AG08395 (cell line): ENCODE data around the gene WIPF2.
"Not testable (repeated sequence)": the region's sequence is repeated elsewhere in the genome, so short reads cannot be mapped to it uniquely, and the experiment has no call there.

Experiments used
- DNase-seq: peaks from one replicate; pipeline ENCODE4 v3.0.0; 2012; ENCODE audit warnings: mixed read lengths, low spot score

WIPF2 gene

GRCh38 chr17:40298726-40299125, 79.6 kb downstream of the WIPF2 start:
- DNase-seq: peak; percentile 71

GRCh38 chr17:40299159-40299757, 80.2 kb downstream of the WIPF2 start:
- not testable (repeated sequence) for DNase-seq

- no peak for DNase-seq
Measured at GRCh38 chr17:40301315-40301714, 82.2 kb downstream of the WIPF2 start.

GRCh38 chr17:40303009-40303657, 84.0 kb downstream of the WIPF2 start:
- peak; percentile 65 for DNase-seq

- DNase-seq: peak; percentile 74
Measured at GRCh38 chr17:40303708-40304551, 84.8 kb downstream of the WIPF2 start.

DNA sequence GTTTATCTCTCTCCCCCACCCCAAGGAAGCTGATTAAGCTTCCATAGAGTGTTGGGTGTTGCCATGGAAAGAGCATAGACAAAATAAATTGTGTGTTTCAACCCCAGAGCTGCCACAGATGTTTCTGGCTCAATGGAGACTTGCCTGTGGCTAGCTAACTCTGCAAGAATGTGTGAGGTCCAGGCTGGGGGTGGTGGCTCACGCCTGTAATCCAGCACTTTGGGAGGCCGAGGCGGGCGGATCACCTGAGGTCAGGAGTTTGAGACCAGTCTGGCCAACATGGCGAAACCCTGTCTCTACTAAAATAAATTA, 85.4 kb downstream of the WIPF2 start:
- peak; percentile 86 for DNase-seq

GRCh38 chr17:40304866-40305265, 85.8 kb downstream of the WIPF2 start:
- not testable (repeated sequence) for DNase-seq

GRCh38 chr17:40306395-40306794, 87.3 kb downstream of the WIPF2 start:
- no peak for DNase-seq

GRCh38 chr17:40307001-40307730, 88.1 kb downstream of the WIPF2 start:
- no peak for DNase-seq

GRCh38 chr17:40307740-40308239, 88.7 kb downstream of the WIPF2 start:
- no peak for DNase-seq

DNA sequence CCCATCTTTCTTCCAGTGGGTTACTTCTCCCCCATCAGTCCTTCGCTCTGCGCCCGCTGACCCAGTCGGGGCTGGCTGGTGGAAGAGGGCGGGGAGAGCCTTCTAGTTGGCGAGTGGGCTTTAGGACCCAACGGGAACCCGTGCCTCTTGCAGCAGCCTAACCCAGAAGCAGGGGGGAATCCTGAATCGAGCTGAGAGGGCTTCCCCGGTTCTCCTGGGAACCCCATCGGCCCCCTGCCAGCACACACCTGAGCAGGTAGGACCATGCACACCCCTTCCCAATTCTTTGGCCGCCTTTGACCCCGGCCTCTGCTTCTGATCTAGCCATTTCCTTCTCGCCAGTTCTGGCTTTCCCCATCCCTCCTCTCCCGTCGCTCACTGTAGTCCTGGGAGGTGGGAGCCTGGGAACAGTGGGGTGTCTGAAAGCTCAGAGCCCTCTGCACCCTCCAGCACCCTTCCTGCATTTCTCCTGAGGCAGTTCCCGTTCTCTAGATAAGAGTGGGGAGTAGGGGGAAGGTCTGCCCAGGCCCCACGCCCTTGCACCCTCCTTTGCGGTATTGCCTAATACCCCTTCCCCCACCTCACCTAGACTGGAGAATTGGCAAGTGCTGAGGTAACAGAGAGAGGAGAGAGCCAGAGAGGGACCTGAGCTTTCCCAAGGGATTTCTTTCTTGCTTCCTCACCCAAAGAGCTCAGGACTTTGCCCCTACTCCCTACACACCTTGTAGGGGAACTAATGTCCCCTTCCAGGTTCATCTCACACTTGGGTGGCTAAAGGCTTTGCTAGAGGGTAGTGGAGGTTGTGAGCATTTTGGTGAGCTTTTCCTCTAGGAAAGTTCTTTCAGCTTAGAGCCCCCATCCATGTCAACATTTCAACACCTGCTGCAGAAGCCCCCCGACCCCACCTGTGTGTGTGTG, 90.2 kb downstream of the WIPF2 start, which contains the start of gene RARA:
Gene RARA (plus strand): TSS at position 150 of the 918 bp plus-strand sequence. CDS start 22,039 bp downstream, outside the sequence.
- no peak for DNase-seq

DNA sequence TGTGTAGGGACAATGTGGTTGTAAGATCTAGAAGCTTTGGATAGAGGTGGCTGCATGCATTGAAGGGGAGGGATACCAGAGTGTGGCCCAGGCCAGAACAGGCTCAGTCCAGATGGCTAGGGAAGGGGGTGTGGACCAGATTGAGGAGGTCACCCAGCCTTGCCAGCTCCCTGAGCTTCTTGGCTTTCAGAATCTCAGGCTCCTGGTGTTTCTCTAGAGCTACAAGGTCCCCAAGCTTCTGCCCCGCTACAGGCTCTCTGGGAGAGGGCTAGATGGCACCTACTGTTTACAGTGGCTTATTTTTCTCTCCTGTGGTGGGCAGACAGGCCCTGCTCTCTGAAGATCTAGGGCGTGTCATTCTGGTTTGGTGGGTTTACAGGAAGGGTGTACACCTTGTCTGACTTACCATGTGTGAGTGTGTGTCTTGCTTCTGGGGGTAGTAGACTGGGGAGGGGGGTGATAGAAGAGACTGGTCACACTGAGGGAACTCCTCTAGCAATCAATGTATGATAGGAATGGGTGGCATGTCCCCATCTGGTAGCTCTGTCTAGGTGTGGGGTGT, 90.9 kb downstream of the WIPF2 start:
- DNase-seq: no peak

DNA sequence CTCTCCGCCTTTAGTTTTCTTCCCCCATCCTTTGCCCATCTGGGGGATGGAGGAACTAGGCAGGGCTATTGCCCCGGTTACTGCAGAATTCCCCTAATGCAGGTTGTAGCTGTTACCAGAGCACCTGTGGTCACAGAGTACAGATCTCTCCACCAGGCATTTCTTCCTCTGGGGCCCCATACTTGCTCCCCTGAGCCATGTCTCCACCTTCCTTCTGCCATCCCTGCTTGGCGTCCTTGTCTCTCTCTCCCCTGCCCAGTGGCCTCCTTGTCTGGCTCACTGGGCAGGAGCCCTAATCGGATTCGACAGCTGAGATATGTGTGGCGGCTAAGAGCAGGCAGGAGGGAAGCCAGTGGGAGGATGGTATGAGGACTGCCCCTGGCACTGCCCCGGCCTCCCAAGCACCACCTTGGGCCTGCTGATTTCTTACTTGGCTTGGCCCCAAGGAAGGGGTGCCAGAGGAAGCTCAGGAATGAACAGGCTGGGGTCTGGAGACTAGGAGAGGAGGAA, 91.8 kb downstream of the WIPF2 start:
- no peak for DNase-seq

GRCh38 chr17:40311575-40311974, 92.5 kb downstream of the WIPF2 start:
- DNase-seq: peak; percentile 50

GRCh38 chr17:40312131-40312731, 93.1 kb downstream of the WIPF2 start:
- no peak for DNase-seq

- no peak for DNase-seq
Measured at GRCh38 chr17:40312893-40313667, 94.0 kb downstream of the WIPF2 start.

- DNase-seq: no peak
Measured at GRCh38 chr17:40313668-40314583, 94.8 kb downstream of the WIPF2 start.

DNA sequence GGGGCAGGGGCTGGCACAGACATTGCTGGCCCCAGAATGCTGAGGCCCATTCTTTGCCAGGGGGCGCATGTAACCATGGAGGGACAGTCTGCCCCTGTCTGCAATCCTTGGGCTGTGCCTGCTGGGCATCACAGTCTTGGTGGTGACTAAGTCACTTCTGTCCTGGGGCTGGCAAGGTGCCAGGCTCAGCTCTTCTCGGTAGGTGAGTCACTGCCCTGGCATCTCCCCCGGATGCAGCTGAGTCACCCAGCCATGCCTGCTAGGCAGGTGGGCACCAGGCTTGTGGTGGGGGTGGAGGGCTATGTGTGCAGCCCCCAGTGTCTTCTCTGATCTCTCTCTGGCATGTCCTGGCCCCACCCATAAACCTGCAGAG, 95.5 kb downstream of the WIPF2 start:
- peak; percentile 88 for DNase-seq
